ENCODE measurements around the gene TGFA. TPM values are rescaled to one million over a fixed set of nuclear protein-coding genes. Genes with fewer than 3 reads are reported as not detected.

TGFA gene
- total and polyA plus RNA-seq, 10 of the 15 experiments (the other 5 are each of a cell fraction or from before 2014, with no cell fraction given) = 0.03 to 0.23 TPM; not detected in 8

DNA sequence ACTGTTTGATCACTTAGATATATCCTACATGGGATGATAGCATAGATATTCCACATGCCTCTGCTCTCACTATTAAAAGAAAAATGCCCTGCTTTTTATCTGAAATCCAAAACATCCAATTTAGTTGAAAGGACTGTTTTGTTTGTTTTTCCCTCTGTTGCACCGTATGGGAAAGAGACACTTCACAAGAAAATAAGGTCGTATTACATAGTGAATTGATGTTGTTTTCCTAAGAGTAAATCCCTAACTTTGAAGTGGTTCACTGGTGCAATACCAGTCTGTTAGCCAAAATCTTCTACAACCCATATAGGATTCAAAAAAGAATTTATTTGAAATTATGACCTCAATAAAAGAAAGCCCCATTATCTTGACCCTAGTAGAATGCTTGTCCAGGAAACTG lies 18.1 kb downstream of the TGFA start (continued):
- TF ChIP-seq, protein P1, sequence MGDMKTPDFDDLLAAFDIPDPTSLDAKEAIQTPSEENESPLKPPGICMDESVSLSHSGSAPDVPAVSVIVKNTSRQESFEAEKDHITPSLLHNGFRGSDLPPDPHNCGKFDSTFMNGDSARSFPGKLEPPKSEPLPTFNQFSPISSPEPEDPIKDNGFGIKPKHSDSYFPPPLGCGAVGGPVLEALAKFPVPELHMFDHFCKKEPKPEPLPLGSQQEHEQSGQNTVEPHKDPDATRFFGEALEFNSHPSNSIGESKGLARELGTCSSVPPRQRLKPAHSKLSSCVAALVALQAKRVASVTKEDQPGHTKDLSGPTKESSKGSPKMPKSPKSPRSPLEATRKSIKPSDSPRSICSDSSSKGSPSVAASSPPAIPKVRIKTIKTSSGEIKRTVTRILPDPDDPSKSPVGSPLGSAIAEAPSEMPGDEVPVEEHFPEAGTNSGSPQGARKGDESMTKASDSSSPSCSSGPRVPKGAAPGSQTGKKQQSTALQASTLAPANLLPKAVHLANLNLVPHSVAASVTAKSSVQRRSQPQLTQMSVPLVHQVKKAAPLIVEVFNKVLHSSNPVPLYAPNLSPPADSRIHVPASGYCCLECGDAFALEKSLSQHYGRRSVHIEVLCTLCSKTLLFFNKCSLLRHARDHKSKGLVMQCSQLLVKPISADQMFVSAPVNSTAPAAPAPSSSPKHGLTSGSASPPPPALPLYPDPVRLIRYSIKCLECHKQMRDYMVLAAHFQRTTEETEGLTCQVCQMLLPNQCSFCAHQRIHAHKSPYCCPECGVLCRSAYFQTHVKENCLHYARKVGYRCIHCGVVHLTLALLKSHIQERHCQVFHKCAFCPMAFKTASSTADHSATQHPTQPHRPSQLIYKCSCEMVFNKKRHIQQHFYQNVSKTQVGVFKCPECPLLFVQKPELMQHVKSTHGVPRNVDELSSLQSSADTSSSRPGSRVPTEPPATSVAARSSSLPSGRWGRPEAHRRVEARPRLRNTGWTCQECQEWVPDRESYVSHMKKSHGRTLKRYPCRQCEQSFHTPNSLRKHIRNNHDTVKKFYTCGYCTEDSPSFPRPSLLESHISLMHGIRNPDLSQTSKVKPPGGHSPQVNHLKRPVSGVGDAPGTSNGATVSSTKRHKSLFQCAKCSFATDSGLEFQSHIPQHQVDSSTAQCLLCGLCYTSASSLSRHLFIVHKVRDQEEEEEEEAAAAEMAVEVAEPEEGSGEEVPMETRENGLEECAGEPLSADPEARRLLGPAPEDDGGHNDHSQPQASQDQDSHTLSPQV (IDR thresholded peaks at IDR 0.05) = no peak

GRCh38 chr2:70534183-70534836 lies 19.3 kb downstream of the TGFA start:
- ATAC-seq = no peak
- CTCF ChIA-PET = no interaction called here
- no peak overlapping the region for H2AFZ ChIP-seq (ENCODE audit: control insufficient read depth, low read depth, low read length)
- FAIRE-seq = no peak
- no peak for DNase-seq (ENCODE audit: low read depth, low spot score)
- RAD21 ChIA-PET (ENCODE audit: unreplicated experiment) = no interaction called here
- BruUV-seq (replicated peaks) = no TSS peak
- no peaks in the 10 kb centered on the region for H3K36me3 ChIP-seq (ENCODE audit: control insufficient read depth in 2 of 2, insufficient read depth in 2 of 2, low read length in 1 of 2)
- no peaks in the 10 kb centered on the region; the same call in 2 of the 3 replicates for H3K9me3 ChIP-seq (replicated peaks; ENCODE audit: control insufficient read depth, insufficient read depth, low read length)
- no peak overlapping the region for H3K27ac ChIP-seq (ENCODE audit: control insufficient read depth, insufficient read depth)
- H3K4me3 ChIP-seq = no peak overlapping the region
- H4K20me1 ChIP-seq (ENCODE audit: control insufficient read depth, insufficient read depth) = no peaks in the 10 kb centered on the region
- no peaks in the 10 kb centered on the region for H3K4me1 ChIP-seq (ENCODE audit: control insufficient read depth, insufficient read depth, low read length)
- in situ Hi-C loops (cut with MboI) (no loop called here), intact Hi-C loops (cut with micrococcal nuclease; ENCODE audit: unreplicated experiment) (no loop called here)
- no peaks in the 10 kb centered on the region; a peak in 2 of 4 replicates for H3K27me3 ChIP-seq (replicated peaks in 1 of 2; ENCODE audit: control insufficient read depth in 2 of 2, insufficient read depth in 2 of 2, low read length in 1 of 2)
- POLR2A ChIA-PET = no interaction called here
- WGBS (ENCODE audit: insufficient coverage, insufficient replicate concordance, low lambda C conversion rate, missing lambda C conversion rate) = 25% methylated on average over 4 of the region's 4 CpGs
- H3K4me2 ChIP-seq (ENCODE audit: control insufficient read depth, insufficient read depth) = no peak overlapping the region
- SMC1A ChIA-PET (ENCODE audit: uncharacterized antibody, unreplicated experiment) = no interaction called here
- H3K79me2 ChIP-seq (ENCODE audit: control insufficient read depth, insufficient read depth, low read length) = no peaks in the 10 kb centered on the region
- H3K9ac ChIP-seq (ENCODE audit: control insufficient read depth, insufficient read depth, low read length) = no peak overlapping the region
- TF ChIP-seq RELB (IDR thresholded peaks at IDR 0.05; ENCODE audit: low read depth) (no peak), HDAC2 (IDR thresholded peaks at IDR 0.05) (no peak), SUPT20H (IDR thresholded peaks at IDR 0.05; ENCODE audit: borderline replicate concordance, control insufficient read depth, low read depth, low read length) (no peak), ZNF217 (IDR thresholded peaks at IDR 0.05) (no peak), KDM1A (IDR thresholded peaks at IDR 0.05; ENCODE audit: borderline replicate concordance) (no peak), CEBPB (IDR thresholded peaks at IDR 0.05; ENCODE audit: borderline replicate concordance in 1 of 2, low read depth in 2 of 2, low read length in 2 of 2) (no peak), ZBTB40 (IDR thresholded peaks at IDR 0.05; ENCODE audit: borderline replicate concordance) (no peak), ZNF274 (IDR thresholded peaks at IDR 0.05; ENCODE audit: insufficient read depth, insufficient read length) (no peak), MTA3 (IDR thresholded peaks at IDR 0.05; ENCODE audit: borderline replicate concordance, low read length) (no peak)
- TF ChIP-seq, protein P2, sequence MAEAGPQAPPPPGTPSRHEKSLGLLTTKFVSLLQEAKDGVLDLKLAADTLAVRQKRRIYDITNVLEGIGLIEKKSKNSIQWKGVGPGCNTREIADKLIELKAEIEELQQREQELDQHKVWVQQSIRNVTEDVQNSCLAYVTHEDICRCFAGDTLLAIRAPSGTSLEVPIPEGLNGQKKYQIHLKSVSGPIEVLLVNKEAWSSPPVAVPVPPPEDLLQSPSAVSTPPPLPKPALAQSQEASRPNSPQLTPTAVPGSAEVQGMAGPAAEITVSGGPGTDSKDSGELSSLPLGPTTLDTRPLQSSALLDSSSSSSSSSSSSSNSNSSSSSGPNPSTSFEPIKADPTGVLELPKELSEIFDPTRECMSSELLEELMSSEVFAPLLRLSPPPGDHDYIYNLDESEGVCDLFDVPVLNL (IDR thresholded peaks at IDR 0.05; ENCODE audit: low read depth, low read length) = no peak
